Left lung (tissue), 14 donors: ENCODE data around the gene NPIPA3. TPM values are rescaled to one million over a fixed set of nuclear protein-coding genes. Genes with fewer than 3 reads are reported as not detected.
"Not testable (repeated sequence)": the region's sequence is repeated elsewhere in the genome, so short reads cannot be mapped to it uniquely, and the experiment has no call there.

Experiments used
- ATAC-seq: fragments of 200-7000 bp; cut with Tn5 transposase; one replicate; pipeline ENCODE4 v1.9.1; 2020; ENCODE audit warnings: moderate library complexity
- DNase-seq, 4 donors: peaks; one replicate each; pipeline ENCODE4 v3.0.0-alpha.2; 2013 to 2020
- H3K27ac ChIP-seq, 2 donors: fragments of 200-600 bp; sonication (generic) in 1 of 2; one replicate each; pipeline versions ENCODE4 v1.5.0 to v1.8.0; 2020 to 2021
- H3K27me3 ChIP-seq, 2 donors: fragments of 200-600 bp; sonication (generic) in 1 of 2; one replicate each; pipeline versions ENCODE4 v1.5.0 to v1.8.0; 2020 to 2021
- H3K36me3 ChIP-seq, 2 donors: fragments of 200-600 bp; sonication (generic) in 1 of 2; one replicate each; pipeline versions ENCODE4 v1.5.0 to v1.8.0; 2020 to 2021
- H3K4me1 ChIP-seq, 2 donors: fragments of 200-600 bp; one replicate each; pipeline ENCODE4 v1.8.0; 2021
- H3K4me3 ChIP-seq, 2 donors: fragments of 200-600 bp; sonication (generic) in 1 of 2; one replicate each; pipeline versions ENCODE4 v1.5.0 to v1.8.0; 2020 to 2021; ENCODE audit warnings: mild to moderate bottlenecking in 1 of 2
- H3K9me3 ChIP-seq, 2 donors: fragments of 200-600 bp; sonication (generic) in 1 of 2; one replicate each; pipeline versions ENCODE4 v1.5.0 to v1.8.0; 2020 to 2021
- CTCF ChIP-seq, 2 donors: fragments of 200-600 bp; sonication (generic) in 1 of 2; IDR thresholded peaks; one replicate each; pipeline versions ENCODE4 v1.5.0 to v1.8.0; 2021; ENCODE audit warnings: antibody characterized with exemption in 2 of 2
- intact Hi-C, 2 donors: fragments of 100-400 bp; cut with DNase I; formaldehyde crosslinking; loops; one replicate each; pipeline versions ENCODE4 v1.11.2 to v1.14.2; 2022
- long read RNA-seq, 12 donors: library from polyadenylated mRNA in 2 of 12; unstranded in 2 of 12; transcript quantifications; one replicate each; pipeline ENCODE4 v2.0.0 and lab custom pipeline, GENCODE V29; 2019 to 2026
- polyA plus RNA-seq, 6 donors: library from polyadenylated mRNA; unstranded; fragments of 120-200 nt; gene quantifications; one replicate each; pipeline ENCODE4 v1.2.1, GENCODE V29; 2013; ENCODE audit not compliant: insufficient read length in 6 of 6
- total RNA-seq, 2 donors: library from RNA; stranded (reverse); fragmentation: NEBNext Ultra II Directional; extraction: Animal tissue kit (Norgen Biotek cat#: 25700); gene quantifications; one replicate each; pipeline ENCODE4 v1.2.1, GENCODE V29; 2021
- donor health status: DM: no; HTN: yes; CAD: no.
- donor health status: DM: no; HTN: no; CAD: no.

Gene NPIPA3
- 1 to 10 TPM; 2.1 to 2.9 TPM for total RNA-seq
- 10 to 100 TPM in 5 of 6 donors, 1 to 10 TPM in 1; 3.2 to 33.5 (median 21.2) TPM for polyA plus RNA-seq
- long read RNA-seq, donor 1: 0 reads
- long read RNA-seq, donor 2: 0 reads
- long read RNA-seq, donor 3: 0 reads
- long read RNA-seq, donor 4: 0 reads
- long read RNA-seq, donor 5: 0 reads
- long read RNA-seq, donor 6: 0 reads
- long read RNA-seq, donor 7: 0 reads
- long read RNA-seq, donor 8: 0 reads
- long read RNA-seq, donor 9: 0 reads
- long read RNA-seq, donor 10: 0 reads
- long read RNA-seq, donor 11: 0 reads
- long read RNA-seq, donor 12: 0 reads

GRCh38 chr16:14703156-14704011 is at the start of gene NPIPA3:
Gene NPIPA3, plus strand, starts transcription at chr16:14703411. Its CDS starts 5,533 bp downstream, at chr16:14708944.
- H3K4me3 ChIP-seq, DNase-seq, H3K9me3 ChIP-seq, H3K4me1 ChIP-seq, H3K27me3 ChIP-seq, H3K27ac ChIP-seq, H3K36me3 ChIP-seq, intact Hi-C loops: not testable (repeated sequence)
- ATAC-seq: peak; percentile 99

GRCh38 chr16:14658063-14658462 is 45.1 kb upstream of the NPIPA3 start:
- Histone ChIP-seq H3K9me3 (no peaks in the 10 kb centered on the region), H3K27me3 (no peaks in the 10 kb centered on the region), H3K4me3 (no peak overlapping the region), H3K4me1 (peaks cover 6 to 22% of the 10 kb centered on the region in 2 donors), H3K36me3 (peaks cover 0 to 100% of the 10 kb centered on the region in 2 donors), H3K27ac (peak overlapping the region; percentile 80 to 85)
- intact Hi-C loops: no loop called here
- TF ChIP-seq CTCF (IDR thresholded peaks at IDR 0.05): no peak
- no peak for ATAC-seq
- no peak for DNase-seq

GRCh38 chr16:14667347-14668266 is 35.6 kb upstream of the NPIPA3 start:
- Histone ChIP-seq H3K9me3 (no peaks in the 10 kb centered on the region), H3K27ac (peak overlapping the region; percentile 49 to 67), H3K27me3 (no peaks in the 10 kb centered on the region), H3K36me3 (peaks cover 6 to 75% of the 10 kb centered on the region in 2 donors), H3K4me3 (no peak overlapping the region), H3K4me1 (no peaks in the 10 kb centered on the region)
- DNase-seq (peak in 1 of 4 donors; percentile 72), ATAC-seq (peak; percentile 79)
- intact Hi-C loops: no loop called here
- TF ChIP-seq CTCF (IDR thresholded peaks at IDR 0.05): no peak

- no peak for DNase-seq
- Histone ChIP-seq H3K4me1 (no peaks in the 10 kb centered on the region), H3K9me3 (no peaks in the 10 kb centered on the region), H3K27ac (peak overlapping the region in 1 of 2 donors; percentile 59), H3K27me3 (no peaks in the 10 kb centered on the region), H3K36me3 (peaks cover 6 to 64% of the 10 kb centered on the region in 2 donors), H3K4me3 (no peak overlapping the region)
- intact Hi-C loops: no loop called here
- no peak for ATAC-seq
- TF ChIP-seq CTCF (IDR thresholded peaks at IDR 0.05): no peak
These were observed 34.5 kb upstream of the NPIPA3 start for GRCh38 chr16:14668556-14669223.

- TF ChIP-seq CTCF (IDR thresholded peaks at IDR 0.05): no peak
These were observed 33.4 kb upstream of the NPIPA3 start for GRCh38 chr16:14669776-14670175.

More at GRCh38 chr16:14669776-14670175, 33.4 kb upstream of the NPIPA3 start:
- intact Hi-C loops: no loop called here
- H3K4me1 ChIP-seq: no peaks in the 10 kb centered on the region
- H3K4me3 ChIP-seq: no peak overlapping the region
- no peak overlapping the region for H3K27ac ChIP-seq
- H3K27me3 ChIP-seq: no peaks in the 10 kb centered on the region
- no peaks in the 10 kb centered on the region for H3K9me3 ChIP-seq
- peaks cover 6 to 53% of the 10 kb centered on the region in 2 donors for H3K36me3 ChIP-seq
- peak in 1 of 4 donors; percentile 52 for DNase-seq
- peak; percentile 30 for ATAC-seq
